H1 (cell line): ENCODE measurements around the gene CNST.

Source experiments
- BACH1 ChIP-seq: IDR thresholded peaks from 2 replicates; pipeline ENCODE4 v1.6.1; 2012; ENCODE audit warnings: low read length, improper control_type of control experiment
- EP300 ChIP-seq, 2 experiments: IDR thresholded peaks; 1 replicate in 1 of 2; 2 replicates in 1 of 2; pipeline ENCODE4 v1.6.1; 2011 to 2012; ENCODE audit warnings: low read depth in 2 of 2, low read length in 2 of 2, mild to moderate bottlenecking in 2 of 2, borderline replicate concordance in 1 of 2, inconsistent platforms in 1 of 2, moderate library complexity in 1 of 2
- POLR2AphosphoS5 ChIP-seq: IDR thresholded peaks from 2 replicates; pipeline ENCODE4 v1.6.1; 2011; ENCODE audit warnings: low read depth, low read length
- TAF7 ChIP-seq: optimal IDR thresholded peaks from 2 replicates; pipeline ENCODE3; 2011; ENCODE audit warnings: low read depth, mild to moderate bottlenecking, inconsistent platforms, low read length, moderate library complexity, borderline replicate concordance
- TF ChIP-seq, protein P1 (sequence below): IDR thresholded peaks from 2 replicates; pipeline ENCODE4 v1.6.1; 2012; ENCODE audit warnings: low read length, inconsistent platforms
- TF ChIP-seq, protein P2 (sequence below), 3 experiments: IDR thresholded peaks; 1 replicate in 2 of 3; 2 replicates in 1 of 3; pipeline versions ENCODE4 v1.5.1 to v1.6.1; 2011; ENCODE audit warnings: low read length in 3 of 3, mild to moderate bottlenecking in 3 of 3, inconsistent platforms in 2 of 3, low read depth in 1 of 3, moderate library complexity in 1 of 3; ENCODE audit not compliant: insufficient read depth in 1 of 3; ENCODE audit errors: control extremely low read depth in 1 of 3

DNA sequence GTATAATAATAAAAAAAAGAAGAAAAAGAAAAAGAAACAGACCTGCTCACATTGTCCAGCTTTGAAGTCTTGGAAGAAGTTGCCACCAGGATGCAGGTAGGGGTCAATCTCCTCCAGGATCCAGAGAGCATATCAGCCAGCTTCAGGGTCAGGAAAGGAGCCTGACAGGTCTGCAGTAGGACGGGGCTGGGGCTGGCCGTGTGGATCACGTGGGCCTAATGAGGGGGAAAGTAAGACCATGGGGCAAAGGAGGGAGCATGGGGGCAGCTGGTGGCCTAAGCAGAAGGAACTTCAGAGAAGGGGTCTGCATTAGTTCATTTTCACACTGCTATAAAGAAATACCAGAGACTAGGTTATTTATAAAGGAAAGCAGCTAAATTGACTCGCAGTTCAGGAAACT lies 39.9 kb upstream of the CNST start:
- TF ChIP-seq TAF7, result no peak
- TF ChIP-seq, protein P1, sequence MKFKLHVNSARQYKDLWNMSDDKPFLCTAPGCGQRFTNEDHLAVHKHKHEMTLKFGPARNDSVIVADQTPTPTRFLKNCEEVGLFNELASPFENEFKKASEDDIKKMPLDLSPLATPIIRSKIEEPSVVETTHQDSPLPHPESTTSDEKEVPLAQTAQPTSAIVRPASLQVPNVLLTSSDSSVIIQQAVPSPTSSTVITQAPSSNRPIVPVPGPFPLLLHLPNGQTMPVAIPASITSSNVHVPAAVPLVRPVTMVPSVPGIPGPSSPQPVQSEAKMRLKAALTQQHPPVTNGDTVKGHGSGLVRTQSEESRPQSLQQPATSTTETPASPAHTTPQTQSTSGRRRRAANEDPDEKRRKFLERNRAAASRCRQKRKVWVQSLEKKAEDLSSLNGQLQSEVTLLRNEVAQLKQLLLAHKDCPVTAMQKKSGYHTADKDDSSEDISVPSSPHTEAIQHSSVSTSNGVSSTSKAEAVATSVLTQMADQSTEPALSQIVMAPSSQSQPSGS, result no peak
- TF ChIP-seq BACH1, result no peak
- TF ChIP-seq, protein P2, sequence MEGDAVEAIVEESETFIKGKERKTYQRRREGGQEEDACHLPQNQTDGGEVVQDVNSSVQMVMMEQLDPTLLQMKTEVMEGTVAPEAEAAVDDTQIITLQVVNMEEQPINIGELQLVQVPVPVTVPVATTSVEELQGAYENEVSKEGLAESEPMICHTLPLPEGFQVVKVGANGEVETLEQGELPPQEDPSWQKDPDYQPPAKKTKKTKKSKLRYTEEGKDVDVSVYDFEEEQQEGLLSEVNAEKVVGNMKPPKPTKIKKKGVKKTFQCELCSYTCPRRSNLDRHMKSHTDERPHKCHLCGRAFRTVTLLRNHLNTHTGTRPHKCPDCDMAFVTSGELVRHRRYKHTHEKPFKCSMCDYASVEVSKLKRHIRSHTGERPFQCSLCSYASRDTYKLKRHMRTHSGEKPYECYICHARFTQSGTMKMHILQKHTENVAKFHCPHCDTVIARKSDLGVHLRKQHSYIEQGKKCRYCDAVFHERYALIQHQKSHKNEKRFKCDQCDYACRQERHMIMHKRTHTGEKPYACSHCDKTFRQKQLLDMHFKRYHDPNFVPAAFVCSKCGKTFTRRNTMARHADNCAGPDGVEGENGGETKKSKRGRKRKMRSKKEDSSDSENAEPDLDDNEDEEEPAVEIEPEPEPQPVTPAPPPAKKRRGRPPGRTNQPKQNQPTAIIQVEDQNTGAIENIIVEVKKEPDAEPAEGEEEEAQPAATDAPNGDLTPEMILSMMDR (IDR thresholded peaks at IDR 0.05; ENCODE audit: control extremely low read depth in 1 of 3, insufficient read depth in 1 of 3, low read depth in 1 of 3, low read length in 3 of 3), result no peak
- TF ChIP-seq EP300 (IDR thresholded peaks at IDR 0.05; ENCODE audit: borderline replicate concordance in 1 of 2, low read depth in 2 of 2, low read length in 2 of 2), result no peak
- TF ChIP-seq POLR2AphosphoS5, result no peak
